Omental fat pad (tissue), 4 donors: ENCODE data around the gene JMJD1C. TPM values are rescaled to one million over a fixed set of nuclear protein-coding genes. Genes with fewer than 3 reads are reported as not detected.

ENCODE experiments used
- ATAC-seq: fragments of 150-250 bp; one replicate; pipeline ENCODE4 v1.9.1; 2016; ENCODE audit warnings: mild to moderate bottlenecking, moderate library complexity; ENCODE audit not compliant: low FRiP score
- DNase-seq: peaks from one replicate; pipeline ENCODE4 v3.0.0-alpha.2; 2019; ENCODE audit warnings: low spot score
- total RNA-seq, 4 donors: library from RNA; depleted of rRNA; stranded (reverse); fragments of >200 nt; gene quantifications; one replicate each; pipeline ENCODE4 v1.1.0, GENCODE V29; 2016
- TF ChIP-seq, protein P1 (sequence below), 3 donors: fragments of 450-650 bp; IDR thresholded peaks; one replicate each; pipeline ENCODE4 v1.5.1; 2016 to 2017; ENCODE audit warnings: antibody characterized with exemption in 3 of 3, mild to moderate bottlenecking in 3 of 3, moderate library complexity in 2 of 3

The JMJD1C gene
- total RNA-seq, 4 donors from 2014 or later = 99.8 to 179 (median 149) TPM

DNA sequence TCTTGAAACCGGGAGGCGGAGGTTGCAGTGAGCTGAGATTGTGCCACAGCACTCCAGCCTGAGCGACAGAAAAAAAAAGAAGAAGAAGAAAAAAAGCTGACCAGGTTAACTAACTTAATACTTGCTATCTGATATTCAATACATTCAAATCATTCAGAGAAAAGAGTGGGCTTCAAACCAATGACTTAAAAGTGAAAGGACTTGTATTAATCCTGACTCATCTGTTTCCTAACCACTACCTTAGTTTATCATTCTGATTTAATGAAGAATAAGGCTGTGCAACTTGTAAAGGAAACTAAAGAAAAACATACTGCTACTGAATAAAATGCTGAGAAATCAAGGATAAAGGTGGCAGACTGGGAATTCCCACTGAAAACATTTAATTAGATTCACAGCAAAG lies 204.3 kb downstream of the JMJD1C start:
- ATAC-seq = no peak
- no peak for DNase-seq
- TF ChIP-seq, protein P1, sequence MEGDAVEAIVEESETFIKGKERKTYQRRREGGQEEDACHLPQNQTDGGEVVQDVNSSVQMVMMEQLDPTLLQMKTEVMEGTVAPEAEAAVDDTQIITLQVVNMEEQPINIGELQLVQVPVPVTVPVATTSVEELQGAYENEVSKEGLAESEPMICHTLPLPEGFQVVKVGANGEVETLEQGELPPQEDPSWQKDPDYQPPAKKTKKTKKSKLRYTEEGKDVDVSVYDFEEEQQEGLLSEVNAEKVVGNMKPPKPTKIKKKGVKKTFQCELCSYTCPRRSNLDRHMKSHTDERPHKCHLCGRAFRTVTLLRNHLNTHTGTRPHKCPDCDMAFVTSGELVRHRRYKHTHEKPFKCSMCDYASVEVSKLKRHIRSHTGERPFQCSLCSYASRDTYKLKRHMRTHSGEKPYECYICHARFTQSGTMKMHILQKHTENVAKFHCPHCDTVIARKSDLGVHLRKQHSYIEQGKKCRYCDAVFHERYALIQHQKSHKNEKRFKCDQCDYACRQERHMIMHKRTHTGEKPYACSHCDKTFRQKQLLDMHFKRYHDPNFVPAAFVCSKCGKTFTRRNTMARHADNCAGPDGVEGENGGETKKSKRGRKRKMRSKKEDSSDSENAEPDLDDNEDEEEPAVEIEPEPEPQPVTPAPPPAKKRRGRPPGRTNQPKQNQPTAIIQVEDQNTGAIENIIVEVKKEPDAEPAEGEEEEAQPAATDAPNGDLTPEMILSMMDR (IDR thresholded peaks at IDR 0.05) = no peak

DNA sequence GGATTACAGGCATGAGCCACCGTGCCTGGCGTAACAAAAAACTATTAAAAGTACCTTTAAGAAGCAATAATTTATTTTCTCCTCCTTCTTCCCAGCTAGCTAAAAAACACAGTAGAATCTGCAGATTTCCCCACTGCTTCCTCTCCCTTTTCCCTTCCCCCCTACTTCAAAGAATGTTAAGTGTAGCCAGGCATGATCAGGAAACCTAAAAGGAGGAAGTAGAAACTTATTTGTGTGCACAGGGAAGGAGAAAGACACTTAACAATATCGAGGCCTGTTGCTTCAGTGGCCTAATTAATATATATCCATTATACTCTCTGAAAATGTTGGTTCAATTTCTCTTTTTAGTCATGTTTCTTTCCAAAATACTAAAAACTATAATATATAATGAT lies 204.9 kb downstream of the JMJD1C start:
- DNase-seq = no peak
- ATAC-seq = no peak
- TF ChIP-seq, protein P1 (IDR thresholded peaks at IDR 0.05) = no peak

DNA sequence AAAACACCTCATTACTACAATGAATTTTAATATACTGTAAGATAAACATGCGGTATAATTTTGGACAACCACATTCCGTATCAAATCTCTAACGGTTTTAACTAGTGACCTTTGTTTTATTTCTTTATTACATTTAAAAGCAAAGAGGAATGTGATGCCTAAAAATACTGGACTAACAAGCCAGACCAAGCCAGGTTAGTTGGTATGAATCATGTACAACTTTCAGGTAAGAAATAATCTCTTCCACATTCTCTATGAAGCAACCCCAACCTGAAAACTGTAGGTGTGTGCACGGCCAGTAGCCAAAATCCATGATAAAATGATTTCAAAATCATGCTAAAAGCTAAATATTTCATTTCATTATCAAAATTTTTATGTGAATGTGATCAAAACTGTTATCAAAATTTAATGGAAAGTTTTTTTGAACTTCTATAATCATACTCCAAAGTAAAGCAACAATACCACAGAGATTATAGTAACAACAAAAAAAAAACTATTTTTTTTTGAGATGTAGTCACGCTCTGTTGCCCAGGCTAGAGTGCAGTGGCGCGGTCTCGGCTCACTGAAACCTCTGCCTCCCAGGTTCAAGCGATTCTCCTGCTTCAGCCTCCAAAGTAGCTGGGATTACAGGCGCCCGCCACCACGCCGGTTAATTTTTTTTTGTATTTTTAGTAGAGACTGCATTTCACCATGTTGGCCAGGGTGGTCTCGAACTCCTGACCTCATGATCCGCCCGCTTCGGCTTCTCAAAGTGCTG lies 205.5 kb downstream of the JMJD1C start:
- DNase-seq (no peak), ATAC-seq (no peak)
- TF ChIP-seq, protein P1 (IDR thresholded peaks at IDR 0.05) = no peak

DNA sequence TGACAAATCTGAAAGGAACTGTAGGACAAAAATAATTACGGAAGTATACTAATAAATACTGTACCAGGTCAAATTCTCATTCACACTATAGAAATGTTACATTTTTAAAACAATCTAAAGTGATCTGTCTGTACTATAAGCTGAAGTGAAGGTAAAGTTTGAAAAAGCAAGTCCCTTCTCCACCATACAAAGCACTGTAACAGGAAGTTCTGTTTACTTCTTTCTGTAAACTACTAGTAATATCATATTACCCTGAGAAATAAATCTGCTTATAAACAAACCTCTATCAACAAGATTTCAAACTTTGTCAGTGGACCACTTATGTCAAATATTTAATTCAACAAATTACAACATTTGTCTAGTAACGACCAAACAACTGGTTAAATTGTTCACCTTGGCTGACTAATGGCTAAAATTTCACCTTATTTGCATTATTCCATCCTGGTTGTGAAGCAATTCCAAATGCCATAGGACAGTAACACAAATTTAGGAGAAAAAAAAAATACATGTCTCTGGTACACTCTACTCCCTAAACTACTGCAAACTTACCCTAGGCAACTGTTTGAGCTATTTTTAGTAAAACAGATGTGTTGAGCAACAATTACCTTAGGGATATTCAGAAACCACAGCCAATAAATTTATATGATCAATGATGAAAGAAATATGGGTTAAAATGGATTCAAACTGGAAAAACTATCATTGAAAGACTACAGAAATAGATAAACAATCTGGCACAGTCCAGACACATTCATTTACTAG lies 206.7 kb downstream of the JMJD1C start:
- DNase-seq (no peak), ATAC-seq (no peak)
- TF ChIP-seq, protein P1 (IDR thresholded peaks at IDR 0.05) = no peak

DNA sequence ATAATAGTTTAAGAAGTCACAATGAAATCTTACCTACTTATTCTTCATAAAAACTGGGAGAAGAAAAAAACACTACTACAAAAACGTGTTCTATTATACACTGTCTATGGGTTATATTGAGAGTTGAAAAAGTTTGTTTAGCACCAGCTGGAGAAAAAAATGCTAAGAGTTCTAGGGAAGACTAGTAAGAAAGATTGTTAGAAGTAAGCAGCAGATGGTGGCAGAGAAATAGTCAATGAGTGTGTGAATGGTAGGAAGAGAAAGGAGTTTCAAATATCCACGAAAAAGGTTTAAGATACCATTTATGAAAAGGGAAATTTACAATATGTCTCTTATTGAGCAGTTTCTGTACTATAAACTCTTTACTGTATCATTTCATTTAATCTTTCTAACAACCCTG lies 208.0 kb downstream of the JMJD1C start:
- DNase-seq = no peak
- TF ChIP-seq, protein P1 (IDR thresholded peaks at IDR 0.05) = no peak
- no peak for ATAC-seq

DNA sequence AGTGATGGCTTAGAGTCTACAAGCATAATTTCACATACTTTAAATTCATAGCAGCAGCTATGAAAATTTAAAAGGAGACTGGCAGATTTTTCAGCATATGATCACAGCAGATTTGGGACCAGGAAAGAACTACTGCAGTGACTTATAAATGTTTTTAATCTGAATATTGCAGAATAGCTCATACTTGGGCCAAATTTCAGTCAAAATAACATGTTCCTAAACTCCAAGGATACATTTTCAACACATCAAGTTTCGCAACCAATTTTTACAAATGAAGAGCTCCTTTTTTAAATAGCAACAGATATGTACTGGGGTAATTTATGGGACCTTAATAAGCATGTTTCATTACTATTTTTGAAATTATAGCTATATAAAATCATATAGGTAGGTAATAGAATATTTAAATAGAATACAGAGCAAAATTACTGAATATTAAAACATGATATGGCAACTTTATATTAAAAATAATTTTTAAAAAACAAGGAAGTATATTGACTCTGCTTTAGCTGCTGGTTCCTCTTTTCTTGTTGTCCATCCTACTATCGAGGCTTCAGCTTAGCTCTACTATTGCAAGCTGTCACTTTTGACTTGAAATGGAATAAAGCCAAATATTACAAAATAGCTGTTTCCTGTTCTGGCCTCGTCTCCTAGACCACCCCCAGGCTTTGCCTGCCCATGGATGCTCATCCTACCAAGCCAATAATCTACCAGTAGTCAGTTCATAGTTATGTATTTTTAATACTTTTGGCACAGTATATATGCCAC lies 209.6 kb downstream of the JMJD1C start:
- DNase-seq (no peak), ATAC-seq (peak; percentile 31)
- TF ChIP-seq, protein P1 (IDR thresholded peaks at IDR 0.05) = no peak
